Fibroblast of lung (primary cell): ENCODE measurements around the gene RARG. TPM values are rescaled to one million over a fixed set of nuclear protein-coding genes. Genes with fewer than 3 reads are reported as not detected.
"Not testable (repeated sequence)": the region's sequence is repeated elsewhere in the genome, so short reads cannot be mapped to it uniquely, and the experiment has no call there.

ENCODE experiments used
- DNase-seq, 2 donors: peaks; one replicate each; pipeline versions ENCODE4 v3.0.0 to v3.0.0-alpha.2; 2010; ENCODE audit warnings: low read depth in 2 of 2
- H2AFZ ChIP-seq: 2 replicates; pipeline ENCODE4 v1.5.1; 2012; ENCODE audit warnings: low read length, control low read depth, inconsistent platforms
- H3K27ac ChIP-seq: 2 replicates; pipeline ENCODE4 v1.5.1; 2011; ENCODE audit warnings: low read length, control low read depth; ENCODE audit not compliant: insufficient read depth
- H3K27me3 ChIP-seq: 2 replicates; pipeline ENCODE4 v1.5.1; 2011; ENCODE audit warnings: mild to moderate bottlenecking, low read length; ENCODE audit not compliant: control insufficient read depth, insufficient read depth
- H3K36me3 ChIP-seq: 2 replicates; pipeline ENCODE4 v1.5.1; 2011; ENCODE audit warnings: low read length; ENCODE audit not compliant: control insufficient read depth, insufficient read depth
- H3K4me1 ChIP-seq: 2 replicates; pipeline ENCODE4 v1.5.1; 2011; ENCODE audit warnings: low read length; ENCODE audit not compliant: control insufficient read depth, insufficient read depth; ENCODE audit errors: extremely low read depth
- H3K4me2 ChIP-seq: 2 replicates; pipeline ENCODE4 v1.5.1; 2011; ENCODE audit warnings: low read length, control low read depth; ENCODE audit not compliant: insufficient read depth; ENCODE audit errors: extremely low read depth
- H3K4me3 ChIP-seq, 4 experiments: fragments of 200-600 bp in 1 of 4; sonication (generic) in 1 of 4; replicated peaks in 1 of 4; 2 replicates each; pipeline ENCODE4 v1.5.1; 2011 to 2016; ENCODE audit warnings: low read length in 4 of 4, low read depth in 3 of 4, mild to moderate bottlenecking in 3 of 4, control low read depth in 2 of 4, inconsistent platforms in 1 of 4, mixed read lengths in 1 of 4; ENCODE audit not compliant: insufficient read depth in 1 of 4; ENCODE audit errors: control extremely low read depth in 1 of 4
- H3K79me2 ChIP-seq: 2 replicates; pipeline ENCODE4 v1.5.1; 2012; ENCODE audit warnings: mild to moderate bottlenecking, low read length, inconsistent platforms; ENCODE audit not compliant: control insufficient read depth, insufficient read depth
- H3K9ac ChIP-seq: 2 replicates; pipeline ENCODE4 v1.5.1; 2011; ENCODE audit warnings: mild to moderate bottlenecking, low read length, control low read depth; ENCODE audit not compliant: insufficient read depth
- H3K9me3 ChIP-seq: 2 replicates; pipeline ENCODE4 v1.5.1; 2012; ENCODE audit warnings: low read depth, low read length; ENCODE audit not compliant: control insufficient read depth, insufficient read depth
- H4K20me1 ChIP-seq: 2 replicates; pipeline ENCODE4 v1.5.1; 2011; ENCODE audit warnings: low read length; ENCODE audit not compliant: control insufficient read depth, insufficient read depth; ENCODE audit errors: extremely low read depth
- EZH2 ChIP-seq: IDR thresholded peaks from 2 replicates; pipeline ENCODE4 v1.5.1; 2012; ENCODE audit warnings: low read length, control low read depth, mild to moderate bottlenecking; ENCODE audit errors: missing control alignments
- polyA plus RNA-seq, 2 donors: library from polyadenylated mRNA; depleted of rRNA in 1 of 2; stranded (reverse) in 1 of 2; unstranded in 1 of 2; fragments of >200 nt; gene quantifications; 2 replicates each; pipeline ENCODE4 v1.2.1, GENCODE V29; 2011 to 2012; ENCODE audit warnings: missing spikeins in 1 of 2
- total RNA-seq: library from RNA; depleted of rRNA; stranded (reverse); fragments of >200 nt; gene quantifications from 2 replicates; pipeline ENCODE4 v1.2.1, GENCODE V29; 2014
- TF ChIP-seq, protein P1 (sequence below), 2 donors: IDR thresholded peaks in 1 of 2; conservative IDR thresholded peaks in 1 of 2; 1 replicate in 1 of 2; 2 replicates in 1 of 2; pipeline ENCODE4 v1.5.1; 2011 to 2012; ENCODE audit warnings: low read length in 2 of 2, control low read depth in 1 of 2, inconsistent platforms in 1 of 2, low read depth in 1 of 2, mild to moderate bottlenecking in 1 of 2

Gene RARG
- total and polyA plus RNA-seq, 2 donors (not counting 1 experiment from before 2014, with no cell fraction given) = 30.4 to 51.4 TPM

GRCh38 chr12:53207042-53207441 lies 25.0 kb downstream of the RARG start, which contains the start of gene ITGB7:
TSS of gene ITGB7 (minus strand) at chr12:53207251. CDS start at chr12:53200443, 6,808 bp downstream.
- Histone ChIP-seq H3K4me2 (no peak within 1 kb of the TSS), H2AFZ (no peak within 1 kb of the TSS), H3K27ac (peak within 1 kb of the TSS; percentile 53), H3K27me3 (no peaks in the 10 kb centered on the region), H3K9me3 (no peaks in the 10 kb centered on the region), H4K20me1 (no peaks in the 10 kb centered on the region), H3K4me1 (peaks cover 7% of the 10 kb centered on the region), H3K36me3 (peaks cover 16% of the 10 kb centered on the region), H3K4me3 (no peak within 1 kb of the TSS), H3K79me2 (no peaks in the 10 kb centered on the region), H3K9ac (no peak within 1 kb of the TSS)
- DNase-seq = no peak
- TF ChIP-seq, protein P1, sequence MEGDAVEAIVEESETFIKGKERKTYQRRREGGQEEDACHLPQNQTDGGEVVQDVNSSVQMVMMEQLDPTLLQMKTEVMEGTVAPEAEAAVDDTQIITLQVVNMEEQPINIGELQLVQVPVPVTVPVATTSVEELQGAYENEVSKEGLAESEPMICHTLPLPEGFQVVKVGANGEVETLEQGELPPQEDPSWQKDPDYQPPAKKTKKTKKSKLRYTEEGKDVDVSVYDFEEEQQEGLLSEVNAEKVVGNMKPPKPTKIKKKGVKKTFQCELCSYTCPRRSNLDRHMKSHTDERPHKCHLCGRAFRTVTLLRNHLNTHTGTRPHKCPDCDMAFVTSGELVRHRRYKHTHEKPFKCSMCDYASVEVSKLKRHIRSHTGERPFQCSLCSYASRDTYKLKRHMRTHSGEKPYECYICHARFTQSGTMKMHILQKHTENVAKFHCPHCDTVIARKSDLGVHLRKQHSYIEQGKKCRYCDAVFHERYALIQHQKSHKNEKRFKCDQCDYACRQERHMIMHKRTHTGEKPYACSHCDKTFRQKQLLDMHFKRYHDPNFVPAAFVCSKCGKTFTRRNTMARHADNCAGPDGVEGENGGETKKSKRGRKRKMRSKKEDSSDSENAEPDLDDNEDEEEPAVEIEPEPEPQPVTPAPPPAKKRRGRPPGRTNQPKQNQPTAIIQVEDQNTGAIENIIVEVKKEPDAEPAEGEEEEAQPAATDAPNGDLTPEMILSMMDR (conservative IDR thresholded peaks at IDR 0.05 in 1 of 2, IDR thresholded peaks at IDR 0.05 in 1 of 2; ENCODE audit: low read depth in 1 of 2, low read length in 2 of 2) = no peak
- no peak for TF ChIP-seq EZH2

DNA sequence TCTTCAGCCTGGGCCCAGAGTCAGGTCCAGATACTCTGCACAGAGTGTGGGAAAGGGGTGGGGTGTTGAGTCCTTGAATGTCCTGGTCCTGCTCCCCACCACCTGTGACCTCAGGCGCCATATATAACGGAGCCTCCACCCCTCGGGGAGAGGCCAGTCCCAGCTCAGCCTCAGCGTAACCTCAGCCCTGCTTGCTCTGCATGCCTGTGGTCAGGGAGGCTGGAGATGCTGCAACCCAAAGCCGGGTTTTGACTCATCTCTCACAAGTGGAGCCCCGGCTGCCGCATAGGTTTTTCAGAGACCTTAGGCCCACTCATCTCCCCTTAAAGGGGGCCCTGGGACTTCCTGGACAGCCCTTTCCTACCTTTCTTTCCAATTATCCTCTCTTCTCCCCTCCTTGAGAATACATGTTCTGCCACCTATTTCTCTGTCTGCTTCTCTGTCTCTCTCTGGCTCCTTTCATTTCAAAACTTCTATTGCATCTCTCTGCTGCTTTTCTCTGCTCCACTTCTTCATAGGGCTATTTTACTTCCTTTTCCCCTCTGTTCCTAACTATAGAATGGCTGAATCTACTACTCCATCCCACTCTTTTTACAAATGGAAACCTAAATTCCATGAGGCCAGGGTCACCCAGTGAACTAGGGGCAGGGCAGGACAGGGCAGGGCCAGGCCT lies 26.1 kb downstream of the RARG start:
- Histone ChIP-seq H3K4me1 (peaks cover 7% of the 10 kb centered on the region), H3K4me3 (no peak overlapping the region), H3K9me3 (no peaks in the 10 kb centered on the region), H3K4me2 (peak overlapping the region; percentile 30), H3K9ac (no peak overlapping the region), H4K20me1 (no peaks in the 10 kb centered on the region), H3K27ac (peak overlapping the region; percentile 53), H3K27me3 (no peaks in the 10 kb centered on the region), H3K79me2 (no peaks in the 10 kb centered on the region), H2AFZ (no peak overlapping the region), H3K36me3 (peaks cover 7% of the 10 kb centered on the region)
- DNase-seq = peak; percentile 89
- TF ChIP-seq, protein P1 (conservative IDR thresholded peaks at IDR 0.05 in 1 of 2, IDR thresholded peaks at IDR 0.05 in 1 of 2; ENCODE audit: low read depth in 1 of 2, low read length in 2 of 2) = no peak
- TF ChIP-seq EZH2 = no peak

DNA sequence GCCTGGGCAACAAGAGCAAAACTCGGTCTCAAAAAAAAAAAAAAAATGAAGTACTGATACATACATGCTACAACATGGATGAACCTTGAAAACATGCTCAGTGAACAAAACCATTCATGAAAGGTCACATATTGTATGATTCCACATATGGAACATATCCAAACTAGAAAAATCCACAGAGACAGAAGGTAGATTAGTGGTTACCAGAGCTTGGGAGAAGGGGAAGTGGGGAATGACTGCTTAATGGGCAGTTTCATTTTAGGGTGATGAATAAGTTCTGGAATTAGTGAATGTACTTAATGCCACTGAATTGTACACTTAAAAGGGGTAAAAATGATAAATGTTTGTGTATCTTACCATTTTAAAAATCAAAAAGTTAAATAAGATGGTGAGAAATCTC lies 27.7 kb downstream of the RARG start:
- Histone ChIP-seq H3K4me3 (no peak overlapping the region), H3K27me3 (no peaks in the 10 kb centered on the region), H3K36me3 (peaks cover 2% of the 10 kb centered on the region), H3K9ac (no peak overlapping the region), H3K27ac (no peak overlapping the region), H2AFZ (no peak overlapping the region), H3K4me2 (no peak overlapping the region), H3K79me2 (no peaks in the 10 kb centered on the region), H4K20me1 (no peaks in the 10 kb centered on the region), H3K9me3 (no peaks in the 10 kb centered on the region), H3K4me1 (peaks cover 7% of the 10 kb centered on the region)
- no peak for DNase-seq
- TF ChIP-seq EZH2 = no peak
- TF ChIP-seq, protein P1 (conservative IDR thresholded peaks at IDR 0.05 in 1 of 2, IDR thresholded peaks at IDR 0.05 in 1 of 2; ENCODE audit: low read depth in 1 of 2, low read length in 2 of 2) = no peak

DNA sequence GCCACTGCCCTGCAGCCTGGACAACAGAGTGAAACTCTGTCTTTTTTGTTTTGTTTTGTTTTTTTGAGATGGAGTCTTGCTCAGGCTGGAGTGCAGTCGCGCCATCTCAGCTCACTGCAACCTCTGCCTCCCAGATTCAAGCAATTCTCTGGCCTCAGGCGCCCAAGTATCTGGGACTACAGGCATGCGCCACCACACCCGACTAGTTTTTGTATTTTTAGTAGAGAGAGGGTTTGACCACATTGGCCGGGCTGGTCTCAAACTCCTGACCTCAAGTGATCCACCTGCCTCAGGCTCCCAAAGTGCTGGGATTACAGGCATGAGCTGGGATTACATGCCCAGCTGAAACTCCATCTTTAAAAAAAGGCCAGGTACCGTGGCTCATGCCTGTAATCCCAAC lies 29.7 kb downstream of the RARG start:
- not testable (repeated sequence) for H3K4me1 ChIP-seq, H3K27ac ChIP-seq, H3K9ac ChIP-seq, H3K4me3 ChIP-seq, H2AFZ ChIP-seq, H4K20me1 ChIP-seq, H3K27me3 ChIP-seq, H3K9me3 ChIP-seq, H3K36me3 ChIP-seq, H3K79me2 ChIP-seq, DNase-seq, H3K4me2 ChIP-seq
